Osteocyte (in vitro differentiated cells): Measurements from ENCODE around the gene OTOF. TPM values are rescaled to one million over a fixed set of nuclear protein-coding genes. Genes with fewer than 3 reads are reported as not detected.

ENCODE experiments used
- DNase-seq: peaks from one replicate; pipeline ENCODE4 v3.0.0; 2021; ENCODE audit warnings: mixed read lengths; ENCODE audit not compliant: unreplicated experiment; ENCODE audit errors: extremely low spot score
- H3K27ac Mint-ChIP-seq: one replicate; pipeline ENCODE4 v1.8.0; 2021; ENCODE audit warnings: mild to moderate bottlenecking, mixed read lengths; ENCODE audit not compliant: unreplicated experiment
- H3K27me3 Mint-ChIP-seq: one replicate; pipeline ENCODE4 v1.8.0; 2021; ENCODE audit warnings: mixed read lengths; ENCODE audit not compliant: unreplicated experiment
- H3K36me3 Mint-ChIP-seq: one replicate; pipeline ENCODE4 v1.8.0; 2021; ENCODE audit warnings: mixed read lengths; ENCODE audit not compliant: unreplicated experiment
- H3K4me1 Mint-ChIP-seq: one replicate; pipeline ENCODE4 v1.8.0; 2021; ENCODE audit warnings: mixed read lengths; ENCODE audit not compliant: unreplicated experiment
- H3K4me3 Mint-ChIP-seq: one replicate; pipeline ENCODE4 v1.8.0; 2021; ENCODE audit warnings: mild to moderate bottlenecking, moderate library complexity, mixed read lengths; ENCODE audit not compliant: unreplicated experiment
- H3K9me3 Mint-ChIP-seq: one replicate; pipeline ENCODE4 v1.8.0; 2021; ENCODE audit warnings: mixed read lengths; ENCODE audit not compliant: unreplicated experiment
- total RNA-seq: library from RNA; stranded (reverse); gene quantifications from 2 replicates; pipeline ENCODE4 v1.2.1, GENCODE V29; 2021
- TF ChIP-seq, protein P1 (sequence below): fragments of 200-600 bp; sonication (generic); IDR thresholded peaks from 2 replicates; pipeline ENCODE4 v1.5.0; 2021; ENCODE audit warnings: antibody characterized with exemption, mild to moderate bottlenecking, moderate library complexity

Gene OTOF
- total RNA-seq, 1 donor from 2014 or later, result not detected

GRCh38 chr2:26485099-26485498 lies 7.2 kb upstream of the OTOF start:
- no peak for DNase-seq
- H3K9me3 Mint-ChIP-seq, result no peaks in the 10 kb centered on the region
- H3K4me1 Mint-ChIP-seq, result no peaks in the 10 kb centered on the region
- H3K4me3 Mint-ChIP-seq, result no peak overlapping the region
- peaks cover 7% of the 10 kb centered on the region for H3K27me3 Mint-ChIP-seq
- no peaks in the 10 kb centered on the region for H3K36me3 Mint-ChIP-seq
- no peak overlapping the region for H3K27ac Mint-ChIP-seq
- TF ChIP-seq, protein P1, sequence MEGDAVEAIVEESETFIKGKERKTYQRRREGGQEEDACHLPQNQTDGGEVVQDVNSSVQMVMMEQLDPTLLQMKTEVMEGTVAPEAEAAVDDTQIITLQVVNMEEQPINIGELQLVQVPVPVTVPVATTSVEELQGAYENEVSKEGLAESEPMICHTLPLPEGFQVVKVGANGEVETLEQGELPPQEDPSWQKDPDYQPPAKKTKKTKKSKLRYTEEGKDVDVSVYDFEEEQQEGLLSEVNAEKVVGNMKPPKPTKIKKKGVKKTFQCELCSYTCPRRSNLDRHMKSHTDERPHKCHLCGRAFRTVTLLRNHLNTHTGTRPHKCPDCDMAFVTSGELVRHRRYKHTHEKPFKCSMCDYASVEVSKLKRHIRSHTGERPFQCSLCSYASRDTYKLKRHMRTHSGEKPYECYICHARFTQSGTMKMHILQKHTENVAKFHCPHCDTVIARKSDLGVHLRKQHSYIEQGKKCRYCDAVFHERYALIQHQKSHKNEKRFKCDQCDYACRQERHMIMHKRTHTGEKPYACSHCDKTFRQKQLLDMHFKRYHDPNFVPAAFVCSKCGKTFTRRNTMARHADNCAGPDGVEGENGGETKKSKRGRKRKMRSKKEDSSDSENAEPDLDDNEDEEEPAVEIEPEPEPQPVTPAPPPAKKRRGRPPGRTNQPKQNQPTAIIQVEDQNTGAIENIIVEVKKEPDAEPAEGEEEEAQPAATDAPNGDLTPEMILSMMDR, result no peak

DNA sequence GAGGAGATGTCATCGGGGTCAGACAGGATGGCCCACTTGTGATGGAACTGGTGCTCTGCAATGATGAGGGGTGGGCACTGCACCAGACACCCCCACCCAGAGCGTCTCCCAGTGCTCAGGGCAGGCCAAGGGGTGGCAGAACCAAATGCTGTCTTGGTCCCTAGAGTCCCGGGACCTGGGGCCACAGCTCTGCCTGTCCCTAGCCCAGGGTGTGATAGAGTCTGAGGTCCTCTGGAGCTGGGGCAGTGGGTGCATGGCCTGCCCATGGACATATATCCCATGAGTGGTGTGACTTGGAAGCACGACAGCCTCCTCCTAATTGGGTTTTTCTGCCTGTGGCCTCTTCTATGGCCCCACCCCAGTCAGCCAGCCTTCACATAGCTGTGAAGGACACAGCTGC lies 6.7 kb upstream of the OTOF start:
- H3K9me3 Mint-ChIP-seq, result no peaks in the 10 kb centered on the region
- H3K4me1 Mint-ChIP-seq, result no peaks in the 10 kb centered on the region
- no peak for DNase-seq
- H3K4me3 Mint-ChIP-seq, result no peak overlapping the region
- no peak overlapping the region for H3K27ac Mint-ChIP-seq
- TF ChIP-seq, protein P1, result no peak
- no peaks in the 10 kb centered on the region for H3K36me3 Mint-ChIP-seq
- peaks cover 7% of the 10 kb centered on the region for H3K27me3 Mint-ChIP-seq

DNA sequence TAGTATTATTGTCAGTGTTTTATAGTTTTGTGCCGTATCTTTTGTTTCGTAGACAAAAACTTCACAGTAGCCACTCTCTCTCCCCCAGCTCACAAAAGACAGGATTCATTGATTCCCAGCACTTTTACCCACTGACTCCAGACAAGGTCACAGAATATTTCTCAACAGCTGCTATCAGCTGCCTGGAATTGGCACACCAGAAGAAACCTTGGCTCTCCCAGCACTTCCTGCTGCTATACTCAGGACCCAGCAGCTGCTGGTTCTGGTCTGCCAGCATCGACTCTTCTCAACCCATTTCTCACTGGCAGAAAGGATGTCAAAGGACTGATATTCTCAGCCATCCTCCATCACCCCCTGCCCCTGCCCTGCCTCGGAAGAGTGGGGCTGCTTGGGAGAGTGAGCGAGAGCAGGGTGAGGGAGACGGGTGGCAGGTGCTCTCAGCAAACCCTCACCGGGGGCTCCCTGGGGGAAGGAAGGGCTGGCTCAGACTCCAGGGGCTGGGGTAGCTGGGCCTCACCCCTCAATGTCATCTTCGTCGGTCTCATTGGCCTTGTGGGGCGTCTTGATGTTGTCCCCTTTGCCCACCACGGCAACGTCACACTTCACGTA lies 6.1 kb upstream of the OTOF start:
- Mint-ChIP-seq H3K27ac (no peak overlapping the region), H3K4me1 (no peaks in the 10 kb centered on the region), H3K4me3 (no peak overlapping the region), H3K9me3 (no peaks in the 10 kb centered on the region), H3K27me3 (peaks cover 7% of the 10 kb centered on the region), H3K36me3 (no peaks in the 10 kb centered on the region)
- TF ChIP-seq, protein P1, result no peak
- DNase-seq, result no peak

- Mint-ChIP-seq H3K9me3 (no peaks in the 10 kb centered on the region), H3K27me3 (peaks cover 7% of the 10 kb centered on the region), H3K36me3 (no peaks in the 10 kb centered on the region), H3K4me1 (no peaks in the 10 kb centered on the region), H3K27ac (no peak overlapping the region), H3K4me3 (no peak overlapping the region)
- DNase-seq, result no peak
- TF ChIP-seq, protein P1, result no peak
Observed at GRCh38 chr2:26483516-26483915, 5.6 kb upstream of the OTOF start.

DNA sequence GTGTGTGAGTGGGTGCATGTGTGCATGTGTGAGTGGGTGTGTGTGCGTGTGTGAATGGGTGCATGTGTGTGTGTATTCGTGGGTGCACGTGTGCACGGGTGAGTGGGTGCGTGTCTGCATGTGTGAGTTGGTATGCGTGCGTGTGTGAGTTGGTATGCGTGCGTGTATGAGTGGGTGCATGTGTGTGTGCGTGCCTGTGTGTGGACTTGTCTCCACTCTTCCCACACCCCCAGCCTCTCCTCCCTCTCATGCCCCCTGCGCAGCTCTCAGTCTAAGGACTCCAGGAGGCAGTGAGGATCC lies 5.1 kb upstream of the OTOF start:
- TF ChIP-seq, protein P1, result no peak
- H3K4me1 Mint-ChIP-seq, result peaks cover 3% of the 10 kb centered on the region
- no peak overlapping the region for H3K4me3 Mint-ChIP-seq
- H3K27me3 Mint-ChIP-seq, result peaks cover 7% of the 10 kb centered on the region
- no peaks in the 10 kb centered on the region for H3K36me3 Mint-ChIP-seq
- DNase-seq, result no peak
- no peak overlapping the region for H3K27ac Mint-ChIP-seq
- H3K9me3 Mint-ChIP-seq, result no peaks in the 10 kb centered on the region
